ENCODE results near the gene KIF19.

KIF19 gene

DNA sequence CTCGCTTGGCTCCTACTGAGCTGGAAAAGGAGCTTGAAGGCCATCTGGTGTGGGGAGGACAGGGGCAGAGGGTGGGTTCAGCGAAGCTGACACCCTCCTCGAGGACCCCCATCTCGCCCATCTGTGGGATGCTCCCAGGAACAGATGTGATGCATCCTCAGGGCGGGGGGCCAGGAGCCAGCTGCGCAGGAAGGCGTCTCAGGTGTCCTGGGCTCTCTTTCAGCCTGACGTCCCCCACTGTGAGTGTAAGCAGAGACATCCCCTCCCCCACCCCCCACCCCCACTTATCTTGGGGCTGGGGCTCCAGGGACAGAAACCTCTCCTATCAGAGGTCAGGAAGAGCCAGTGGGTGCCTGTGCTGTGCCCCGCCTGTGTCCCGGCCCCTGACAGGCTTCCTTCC, 16.2 kb downstream of the KIF19 start:
- DNase-seq: no peak

DNA sequence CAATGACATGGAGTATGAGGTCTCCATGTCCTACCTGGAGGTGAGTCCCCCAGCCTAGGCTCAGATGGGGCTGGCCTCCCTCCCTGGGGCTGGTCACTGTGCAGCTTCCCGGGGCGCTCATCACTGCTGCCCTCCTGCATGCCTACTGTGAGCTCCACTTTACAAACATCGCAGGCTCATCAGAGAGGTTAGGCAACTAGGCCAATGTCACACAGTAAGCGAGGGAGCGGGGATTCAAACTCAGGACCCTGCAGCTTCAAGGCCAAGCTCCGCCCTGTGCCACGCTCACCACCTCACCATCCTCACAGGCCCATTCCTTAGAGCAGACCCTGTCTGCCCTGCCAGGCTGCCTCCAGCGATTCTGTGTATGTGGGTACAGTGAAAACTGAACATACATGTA, 17.1 kb downstream of the KIF19 start:
- DNase-seq: no peak

DNA sequence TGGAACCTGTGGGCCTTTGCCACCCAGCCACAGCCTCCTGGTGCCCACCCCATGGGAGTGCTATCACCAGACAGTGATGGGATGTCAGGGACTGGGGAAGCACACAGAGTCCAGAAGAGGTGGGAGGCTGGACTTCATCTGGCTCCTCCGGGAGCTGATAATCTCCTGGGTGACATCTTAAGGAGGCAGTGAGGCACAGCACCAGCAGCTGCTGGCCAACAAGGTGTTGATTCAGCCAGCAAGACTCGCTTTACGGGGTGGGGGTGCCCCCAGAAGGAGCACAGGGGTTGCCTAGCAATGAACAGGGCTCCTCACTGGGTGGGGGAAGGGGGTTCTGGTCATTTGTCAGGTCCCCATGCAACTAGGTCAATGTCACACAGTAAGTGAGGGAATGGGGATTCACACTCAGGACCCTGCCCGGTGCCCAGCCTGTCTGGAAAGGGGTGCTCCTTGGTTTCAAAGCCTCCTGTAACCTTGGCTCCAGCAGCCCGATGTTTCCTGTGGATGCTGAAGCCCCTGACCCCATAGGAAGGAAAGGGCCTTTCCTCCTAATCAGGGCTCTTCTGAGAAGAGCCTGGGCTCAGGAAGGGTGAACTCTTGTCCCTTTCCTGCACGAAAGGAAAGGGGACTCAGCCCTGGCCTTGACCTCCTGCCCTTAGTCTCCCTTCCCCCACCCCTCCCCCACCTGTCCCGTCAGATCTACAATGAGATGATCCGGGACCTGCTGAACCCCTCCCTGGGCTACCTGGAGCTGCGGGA, 17.7 kb downstream of the KIF19 start:
- DNase-seq: no peak

DNA sequence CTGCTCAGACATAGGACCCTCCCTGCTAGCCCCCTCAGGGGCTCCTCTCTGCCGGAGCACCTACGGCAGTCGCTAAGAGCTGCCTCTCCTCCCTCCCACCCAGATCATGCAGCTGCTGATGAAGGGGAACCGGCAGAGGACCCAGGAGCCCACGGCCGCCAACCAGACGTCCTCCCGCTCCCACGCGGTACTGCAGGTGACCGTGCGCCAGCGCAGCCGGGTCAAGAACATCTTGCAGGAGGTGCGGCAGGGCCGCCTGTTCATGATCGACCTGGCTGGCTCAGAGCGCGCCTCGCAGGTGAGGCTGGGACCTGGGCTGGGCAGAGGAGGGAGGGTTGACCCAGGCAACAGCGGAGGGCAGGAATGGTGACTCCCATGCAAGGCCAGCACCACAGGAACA, 18.6 kb downstream of the KIF19 start:
- DNase-seq: no peak

DNA sequence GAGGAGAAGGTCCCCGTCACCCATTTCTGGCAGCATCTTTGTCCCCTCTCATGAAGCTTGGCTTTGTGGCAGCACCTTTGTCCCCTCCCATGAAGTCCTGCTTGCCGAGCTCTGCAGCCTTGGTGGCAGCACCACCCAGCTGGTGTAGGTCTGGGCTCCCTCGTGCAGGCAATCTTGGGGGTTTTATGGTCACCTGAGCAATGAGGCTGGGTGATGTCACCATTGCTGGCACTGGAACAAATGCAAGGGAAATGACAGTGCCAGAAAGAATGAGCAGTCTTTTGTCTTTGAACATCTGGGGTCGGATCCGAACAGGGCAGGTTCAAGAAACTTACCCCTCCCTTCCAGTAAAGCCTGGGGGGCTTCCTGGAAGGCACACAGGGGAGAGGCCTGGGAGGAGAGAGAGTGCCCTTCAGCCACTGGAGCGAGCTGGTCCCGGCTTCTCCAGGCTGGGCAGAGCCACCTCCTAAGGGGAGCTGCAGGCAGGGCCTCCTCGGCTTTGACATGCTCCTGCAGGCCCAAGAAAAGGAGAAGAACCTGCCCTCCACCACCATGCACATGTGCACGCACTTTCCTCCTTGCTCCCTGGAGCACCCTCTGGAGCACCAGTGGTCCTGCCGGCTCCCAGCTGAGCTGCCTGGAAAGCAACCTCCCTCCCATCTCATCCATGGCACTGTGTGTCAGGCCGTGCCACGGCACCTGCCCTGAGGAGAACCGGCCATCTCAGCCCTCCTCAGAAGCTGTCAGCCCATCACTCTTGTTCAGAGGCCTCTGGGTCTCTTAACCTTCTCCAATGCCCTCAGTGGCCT, 19.6 kb downstream of the KIF19 start:
- DNase-seq: no peak

DNA sequence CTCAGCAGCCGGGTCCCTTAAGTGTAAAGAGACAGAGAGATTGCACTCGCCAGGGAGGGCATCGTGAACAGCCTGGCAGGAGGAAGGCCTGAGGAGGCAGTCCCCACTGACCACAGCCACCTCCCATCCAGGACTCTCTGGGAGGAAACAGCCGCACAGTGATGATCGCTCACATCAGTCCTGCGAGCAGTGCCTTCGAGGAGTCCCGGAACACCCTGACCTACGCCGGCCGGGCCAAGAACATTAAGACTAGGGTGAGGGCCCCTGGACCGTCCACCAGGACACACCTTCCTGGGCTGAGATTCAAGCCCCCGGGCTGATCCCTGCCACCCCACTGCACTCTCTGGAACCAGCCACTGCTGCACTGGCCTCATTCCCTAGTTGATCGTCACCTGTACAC, 21.6 kb downstream of the KIF19 start:
- no peak for DNase-seq

- no peak for DNase-seq
These were observed 23.1 kb downstream of the KIF19 start for GRCh38 chr17:74349120-74349519.

DNA sequence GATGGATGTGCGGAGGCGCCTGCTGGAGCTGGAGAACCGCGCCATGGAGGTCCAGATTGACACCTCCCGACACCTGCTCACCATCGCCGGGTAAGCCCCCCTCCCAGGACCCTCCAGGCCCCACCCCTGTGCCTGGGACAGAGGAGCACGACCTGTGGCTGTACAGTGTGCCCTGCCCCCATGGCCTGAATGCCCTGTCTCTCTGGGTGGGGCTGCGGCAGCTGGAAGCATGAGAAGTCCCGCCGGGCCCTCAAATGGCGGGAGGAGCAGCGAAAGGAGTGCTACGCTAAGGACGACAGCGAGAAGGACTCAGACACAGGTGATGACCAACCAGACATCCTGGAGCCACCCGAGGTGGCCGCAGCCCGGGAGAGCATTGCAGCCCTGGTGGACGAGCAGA, 24.5 kb downstream of the KIF19 start:
- no peak for DNase-seq

GRCh38 chr17:74351552-74352210, 25.7 kb downstream of the KIF19 start:
- DNase-seq: no peak

GRCh38 chr17:74353446-74354060, 27.5 kb downstream of the KIF19 start:
- DNase-seq: no peak

DNA sequence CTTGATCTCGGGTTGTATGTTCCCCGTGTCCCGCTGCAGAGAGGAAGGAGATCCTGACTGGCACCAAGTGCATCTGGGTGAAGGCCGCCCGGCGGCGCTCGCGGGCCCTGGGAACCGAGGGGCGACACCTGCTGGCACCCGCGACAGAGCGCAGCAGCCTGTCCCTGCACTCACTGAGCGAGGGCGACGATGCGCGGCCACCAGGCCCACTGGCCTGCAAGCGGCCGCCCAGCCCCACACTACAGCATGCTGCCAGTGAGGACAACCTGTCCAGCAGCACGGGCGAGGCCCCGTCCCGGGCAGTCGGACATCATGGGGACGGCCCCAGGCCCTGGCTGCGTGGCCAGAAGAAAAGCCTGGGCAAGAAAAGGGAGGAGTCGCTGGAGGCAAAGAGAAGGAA, 28.1 kb downstream of the KIF19 start:
- DNase-seq: peak; percentile 32

- no peak for DNase-seq
These were observed 28.5 kb downstream of the KIF19 start for GRCh38 chr17:74354561-74354960.

GRCh38 chr17:74355065-74355464, 29.0 kb downstream of the KIF19 start:
- no peak for DNase-seq

GRCh38 chr17:74356646-74357465, 30.8 kb downstream of the KIF19 start:
- DNase-seq: no peak

DNA sequence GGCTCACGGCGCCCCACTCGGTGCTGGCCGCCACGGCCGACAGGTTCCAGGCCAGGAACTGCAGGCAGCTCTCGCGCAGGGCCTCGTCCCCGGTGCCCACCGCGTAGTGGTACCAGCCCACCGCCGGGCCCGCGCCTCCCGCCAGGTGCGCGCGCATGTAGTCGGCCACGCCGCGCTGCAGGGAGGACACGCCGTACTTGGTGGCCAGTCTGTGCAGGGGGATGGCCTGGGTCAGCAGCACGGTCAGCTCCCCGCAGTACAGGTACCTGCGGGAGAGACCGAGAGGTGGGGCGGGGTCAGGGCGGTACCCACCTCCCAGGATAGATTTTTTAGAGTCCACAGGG, 31.4 kb downstream of the KIF19 start:
- no peak for DNase-seq

DNA sequence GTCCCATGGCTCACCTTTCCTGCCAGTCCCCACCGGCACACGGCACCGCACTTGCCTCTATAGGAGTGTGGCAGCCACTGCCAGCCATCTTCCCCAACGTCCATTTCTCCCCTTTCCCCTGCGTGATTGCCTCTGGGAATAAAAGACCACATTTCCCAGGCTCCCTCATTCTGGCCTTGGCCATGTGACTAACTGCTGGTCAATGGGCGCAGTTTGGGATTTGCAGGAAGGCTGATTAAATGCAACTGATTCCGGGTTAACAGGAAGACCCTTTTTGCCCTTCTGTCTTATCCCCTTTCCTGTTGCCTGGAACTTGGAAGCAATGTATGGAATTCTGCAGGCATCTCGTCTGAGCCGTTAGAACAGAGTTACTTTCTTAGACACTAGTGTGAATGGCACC, 32.7 kb downstream of the KIF19 start:
- DNase-seq: no peak

DNA sequence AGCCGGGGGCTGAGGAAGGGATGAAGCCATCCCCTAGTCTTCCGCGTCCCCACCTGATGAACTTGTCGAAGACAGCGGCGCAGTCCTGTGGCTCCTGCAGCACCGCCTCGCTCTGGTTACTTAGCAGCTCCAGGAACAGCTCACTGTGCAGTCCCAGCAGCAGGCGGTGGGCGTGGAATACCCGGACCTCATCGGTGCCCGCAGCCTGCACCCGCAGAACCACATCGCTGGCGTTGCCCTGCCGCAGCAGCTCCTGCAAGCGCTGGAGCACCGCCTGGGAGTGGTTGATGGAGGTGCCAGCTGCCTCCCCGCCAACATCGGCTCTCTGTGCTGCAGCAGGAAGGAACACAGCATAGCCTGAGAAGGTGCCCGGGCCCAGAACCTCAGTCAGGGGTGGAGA, 33.9 kb downstream of the KIF19 start:
- DNase-seq: no peak

DNA sequence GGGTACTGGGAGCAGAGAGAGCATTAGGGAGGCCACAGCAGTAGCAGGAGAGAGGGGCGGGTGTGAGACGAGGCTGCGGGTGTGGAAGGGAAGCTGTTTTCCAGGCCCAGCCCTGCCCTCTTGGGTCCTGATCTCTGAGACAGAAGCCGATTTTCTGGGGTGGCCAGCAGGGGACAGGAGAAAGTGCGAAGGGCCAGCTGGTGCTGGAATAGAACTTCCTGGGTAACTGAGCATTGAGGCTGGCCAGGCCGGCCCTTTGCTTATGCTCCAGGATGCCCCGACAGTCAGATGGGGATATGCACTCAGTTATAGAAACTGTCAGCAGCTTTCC, 34.8 kb downstream of the KIF19 start:
- DNase-seq: no peak

GRCh38 chr17:74361230-74362068, 35.4 kb downstream of the KIF19 start, which contains the start of gene BTBD17:
Gene BTBD17 (minus strand): TSS chr17:74361868. CDS start chr17:74361819, 49 bp downstream.
- DNase-seq: no peak

DNA sequence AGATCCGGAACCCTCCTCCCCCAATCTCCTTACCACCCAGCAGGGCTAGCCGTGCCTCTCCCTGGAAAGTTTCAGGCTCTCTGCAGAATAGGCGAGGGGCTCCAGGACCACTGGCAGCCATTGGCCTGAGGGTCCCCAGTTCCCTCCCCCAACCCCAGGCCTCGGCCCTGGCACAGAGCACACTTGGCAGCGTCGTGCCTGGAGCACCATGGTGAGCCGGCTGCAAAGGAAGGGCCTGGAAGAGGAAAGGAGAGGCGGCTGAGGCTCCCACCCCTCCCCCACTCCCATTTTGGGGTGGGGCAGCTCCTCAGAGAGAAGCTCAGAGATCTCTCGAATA, 36.0 kb downstream of the KIF19 start:
- no peak for DNase-seq

GRCh38 chr17:74362810-74363498, 36.9 kb downstream of the KIF19 start:
- no peak for DNase-seq

All from effector CD4-positive, alpha-beta T cell (primary cell).